ENCODE data around the gene C16orf89. TPM values are rescaled to one million over a fixed set of nuclear protein-coding genes. Genes with fewer than 3 reads are reported as not detected.
"Not testable (repeated sequence)": the region's sequence is repeated elsewhere in the genome, so short reads cannot be mapped to it uniquely, and the experiment has no call there.

The C16orf89 gene
- polyA plus RNA-seq, 3 donors, result 4.3 to 8.8 (median 7.1) TPM

- no peak for DNase-seq
Measured at GRCh38 chr16:5062790-5063765, 2.7 kb downstream of the C16orf89 start.

GRCh38 chr16:5062051-5062450 lies 3.7 kb downstream of the C16orf89 start:
- no peak for DNase-seq

GRCh38 chr16:5060073-5060641 lies 5.6 kb downstream of the C16orf89 start:
- no peak for DNase-seq

- DNase-seq, result no peak
Measured at GRCh38 chr16:5059386-5060072, 6.2 kb downstream of the C16orf89 start.

- no peak for DNase-seq
Measured at GRCh38 chr16:5058476-5058875, 7.3 kb downstream of the C16orf89 start.

GRCh38 chr16:5056352-5056751 lies 9.4 kb downstream of the C16orf89 start:
- no peak for DNase-seq

GRCh38 chr16:5054876-5055865 lies 10.6 kb downstream of the C16orf89 start:
- DNase-seq, result no peak

- DNase-seq, result no peak
Measured at GRCh38 chr16:5046914-5047313, 18.8 kb downstream of the C16orf89 start.

GRCh38 chr16:5045499-5046115 lies 20.1 kb downstream of the C16orf89 start:
- DNase-seq, result no peak

- DNase-seq, result not testable (repeated sequence)
Measured at GRCh38 chr16:5044581-5044980, 21.2 kb downstream of the C16orf89 start.

- DNase-seq, result no peak
Measured at GRCh38 chr16:5044011-5044540, 21.7 kb downstream of the C16orf89 start.

GRCh38 chr16:5042574-5043171 lies 23.1 kb downstream of the C16orf89 start:
- no peak for DNase-seq

- DNase-seq, result no peak
Measured at GRCh38 chr16:5041600-5042133, 24.1 kb downstream of the C16orf89 start.

- DNase-seq, result no peak
Measured at GRCh38 chr16:5040451-5040850, 25.3 kb downstream of the C16orf89 start.

- no peak for DNase-seq
Measured at GRCh38 chr16:5036228-5037156, 29.3 kb downstream of the C16orf89 start.

GRCh38 chr16:5035909-5036227 lies 29.9 kb downstream of the C16orf89 start:
- no peak for DNase-seq

GRCh38 chr16:5034167-5034523 lies 31.6 kb downstream of the C16orf89 start:
- DNase-seq, result no peak

GRCh38 chr16:5033256-5034166 lies 32.2 kb downstream of the C16orf89 start, which contains the start of gene NAGPA:
Gene NAGPA, minus strand, starts transcription at chr16:5033935. Its CDS starts 21 bp downstream, at chr16:5033914.
- DNase-seq, result peak; percentile 88

All from renal pelvis (tissue), 4 donors.